MM.1S (cell line): Measurements from ENCODE around the gene GSX2.

ENCODE experiments used
- EZH2phosphoT487 ChIP-seq: fragments of 300-600 bp; sonication (generic); IDR thresholded peaks from 2 replicates; pipeline ENCODE4 v1.6.1; 2018; ENCODE audit warnings: antibody characterized with exemption, low read length
- TF ChIP-seq, protein P1 (sequence below): fragments of 300-600 bp; sonication (generic); IDR thresholded peaks from 2 replicates; pipeline ENCODE4 v1.5.1; 2016; ENCODE audit warnings: antibody characterized with exemption, low read length, mixed read lengths

DNA sequence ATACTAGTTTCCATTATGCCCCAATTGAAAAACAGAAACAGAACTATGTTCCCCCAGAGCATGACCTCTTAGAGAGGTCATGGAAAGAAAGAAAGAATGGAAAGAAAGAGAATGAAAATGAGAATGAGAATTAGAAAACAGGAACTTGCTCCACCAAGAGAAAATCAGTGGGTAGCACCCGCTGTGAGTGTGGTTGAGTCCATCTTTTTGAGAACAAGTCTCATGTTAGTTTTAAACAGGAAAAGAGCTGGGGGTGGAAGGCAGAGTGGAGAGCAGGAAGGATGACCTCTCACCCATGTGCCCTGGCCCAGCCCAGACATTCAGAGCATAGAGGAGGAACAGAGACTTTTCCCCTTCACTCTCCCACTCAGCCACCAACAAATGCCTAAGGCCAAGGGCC lies 4.9 kb downstream of the GSX2 start:
- TF ChIP-seq, protein P1, sequence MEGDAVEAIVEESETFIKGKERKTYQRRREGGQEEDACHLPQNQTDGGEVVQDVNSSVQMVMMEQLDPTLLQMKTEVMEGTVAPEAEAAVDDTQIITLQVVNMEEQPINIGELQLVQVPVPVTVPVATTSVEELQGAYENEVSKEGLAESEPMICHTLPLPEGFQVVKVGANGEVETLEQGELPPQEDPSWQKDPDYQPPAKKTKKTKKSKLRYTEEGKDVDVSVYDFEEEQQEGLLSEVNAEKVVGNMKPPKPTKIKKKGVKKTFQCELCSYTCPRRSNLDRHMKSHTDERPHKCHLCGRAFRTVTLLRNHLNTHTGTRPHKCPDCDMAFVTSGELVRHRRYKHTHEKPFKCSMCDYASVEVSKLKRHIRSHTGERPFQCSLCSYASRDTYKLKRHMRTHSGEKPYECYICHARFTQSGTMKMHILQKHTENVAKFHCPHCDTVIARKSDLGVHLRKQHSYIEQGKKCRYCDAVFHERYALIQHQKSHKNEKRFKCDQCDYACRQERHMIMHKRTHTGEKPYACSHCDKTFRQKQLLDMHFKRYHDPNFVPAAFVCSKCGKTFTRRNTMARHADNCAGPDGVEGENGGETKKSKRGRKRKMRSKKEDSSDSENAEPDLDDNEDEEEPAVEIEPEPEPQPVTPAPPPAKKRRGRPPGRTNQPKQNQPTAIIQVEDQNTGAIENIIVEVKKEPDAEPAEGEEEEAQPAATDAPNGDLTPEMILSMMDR: no peak
- TF ChIP-seq EZH2phosphoT487: no peak
